Effector memory CD4-positive, alpha-beta T cell (primary cell): Measurements from ENCODE around the gene SH3BP1.
A peak's percentile ranks its signal among the peaks of the same experiment; 100 is the strongest.
"Not testable (repeated sequence)": the region's sequence is repeated elsewhere in the genome, so short reads cannot be mapped to it uniquely, and the experiment has no call there.

ENCODE experiments used
- DNase-seq, 3 donors: peaks; one replicate each; pipeline ENCODE4 v3.0.0-alpha.2; 2020
- H3K27ac ChIP-seq: 2 replicates; pipeline ENCODE4 v1.7.0; 2013; ENCODE audit warnings: mild to moderate bottlenecking, low read length, moderate library complexity; ENCODE audit not compliant: insufficient read depth, poor library complexity, severe bottlenecking
- H3K27me3 ChIP-seq: replicated peaks from 2 replicates; pipeline ENCODE4 v1.7.0; 2013; ENCODE audit warnings: mild to moderate bottlenecking, low read length; ENCODE audit not compliant: insufficient read depth, control insufficient read depth, poor library complexity, severe bottlenecking
- H3K36me3 ChIP-seq: 2 replicates; pipeline ENCODE4 v1.7.0; 2013; ENCODE audit warnings: mild to moderate bottlenecking, low read length, moderate library complexity; ENCODE audit not compliant: control insufficient read depth, insufficient read depth
- H3K4me1 ChIP-seq: 2 replicates; pipeline ENCODE4 v1.7.0; 2013; ENCODE audit warnings: low read length, mild to moderate bottlenecking; ENCODE audit not compliant: control insufficient read depth, insufficient read depth, poor library complexity, severe bottlenecking
- H3K4me3 ChIP-seq: 2 replicates; pipeline ENCODE4 v1.7.0; 2013; ENCODE audit warnings: low read length, low read depth, mild to moderate bottlenecking; ENCODE audit not compliant: insufficient read depth, poor library complexity, severe bottlenecking
- H3K9me3 ChIP-seq: 2 replicates; pipeline ENCODE4 v1.7.0; 2013; ENCODE audit warnings: mild to moderate bottlenecking, low read length, moderate library complexity; ENCODE audit not compliant: control insufficient read depth

Gene SH3BP1

DNA sequence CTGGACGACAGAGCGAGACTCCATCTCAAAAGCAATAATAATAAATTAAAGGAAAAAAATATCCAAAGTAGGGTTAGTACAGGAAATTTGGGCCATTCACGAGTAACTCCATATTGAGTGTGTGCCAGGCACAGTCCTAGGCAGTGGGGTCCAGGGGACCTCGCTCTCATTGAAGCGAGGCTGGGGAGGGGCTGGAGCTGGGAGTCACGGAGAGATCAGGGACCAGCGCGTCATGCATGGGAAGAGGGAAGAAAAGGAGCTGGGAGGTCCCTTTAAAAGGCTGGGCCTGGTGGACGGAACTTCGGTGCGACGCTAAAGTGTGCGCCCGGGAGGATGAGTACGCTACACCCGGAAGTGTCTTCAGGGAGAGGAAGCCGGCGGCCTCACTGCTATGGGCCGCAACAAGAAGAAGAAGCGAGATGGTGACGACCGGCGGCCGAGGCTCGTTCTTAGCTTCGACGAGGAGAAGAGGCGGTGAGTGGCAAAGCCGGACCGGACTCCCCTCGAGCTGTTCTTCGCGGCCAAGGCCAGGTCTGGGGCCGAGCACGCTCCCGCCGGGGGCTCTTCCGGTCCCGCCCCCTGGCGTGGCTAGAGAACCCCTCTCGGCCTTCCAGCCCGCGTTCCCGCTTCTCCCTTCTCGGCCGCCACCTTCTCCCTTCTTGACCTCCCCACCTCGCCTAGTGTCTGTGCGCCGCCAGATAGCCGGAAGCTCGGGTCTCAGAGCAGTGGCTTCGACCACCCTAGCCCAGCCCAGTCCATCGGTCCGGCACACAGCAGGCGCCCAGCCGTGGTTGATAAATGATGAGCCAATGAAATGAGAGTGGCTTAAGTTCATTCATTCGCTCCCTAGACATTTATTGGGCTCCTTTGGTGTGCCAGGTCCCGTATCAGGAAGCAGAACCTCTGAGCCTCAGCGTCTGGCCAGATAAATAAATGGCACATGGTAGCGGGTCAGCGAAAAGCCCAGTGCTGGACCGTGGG is 46.8 kb downstream of the SH3BP1 start, which contains the start of gene NOL12:
Gene NOL12 (plus strand): TSS at position 342 of the 981 bp plus-strand sequence. CDS start 50 bp downstream, at position 392.
- Histone ChIP-seq H3K4me1 (peaks cover 19% of the 10 kb centered on the region), H3K9me3 (no peaks in the 10 kb centered on the region), H3K36me3 (peaks cover 32% of the 10 kb centered on the region), H3K27me3 (no peaks in the 10 kb centered on the region), H3K4me3 (peak within 1 kb of the TSS; percentile 98), H3K27ac (peak within 1 kb of the TSS; percentile 88)
- DNase-seq: peak; percentile 40 to 60 (median 59)

DNA sequence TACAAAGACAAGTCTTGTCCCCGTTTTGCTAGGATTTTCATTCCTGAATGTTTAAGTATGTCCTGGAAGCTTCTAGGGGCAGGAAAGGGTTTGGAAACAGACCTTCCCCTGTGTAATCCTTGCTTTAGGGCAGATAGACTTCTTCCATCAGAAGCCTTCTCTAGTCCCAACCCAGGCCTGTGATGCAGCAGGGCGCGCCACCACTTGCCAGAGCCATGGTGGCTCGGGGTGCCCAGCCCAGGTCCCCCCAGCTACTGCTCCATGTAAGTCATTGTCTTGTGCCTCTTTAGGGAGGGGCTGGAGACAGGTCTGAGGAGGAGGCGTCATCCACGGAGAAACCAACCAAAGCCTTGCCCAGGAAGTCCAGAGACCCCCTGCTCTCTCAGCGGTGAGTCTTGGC is 50.9 kb downstream of the SH3BP1 start:
- Histone ChIP-seq H3K27ac (no peak overlapping the region), H3K9me3 (no peaks in the 10 kb centered on the region), H3K4me1 (peaks cover 17% of the 10 kb centered on the region), H3K36me3 (peaks cover 55% of the 10 kb centered on the region), H3K27me3 (no peaks in the 10 kb centered on the region), H3K4me3 (no peak overlapping the region)
- DNase-seq: no peak

DNA sequence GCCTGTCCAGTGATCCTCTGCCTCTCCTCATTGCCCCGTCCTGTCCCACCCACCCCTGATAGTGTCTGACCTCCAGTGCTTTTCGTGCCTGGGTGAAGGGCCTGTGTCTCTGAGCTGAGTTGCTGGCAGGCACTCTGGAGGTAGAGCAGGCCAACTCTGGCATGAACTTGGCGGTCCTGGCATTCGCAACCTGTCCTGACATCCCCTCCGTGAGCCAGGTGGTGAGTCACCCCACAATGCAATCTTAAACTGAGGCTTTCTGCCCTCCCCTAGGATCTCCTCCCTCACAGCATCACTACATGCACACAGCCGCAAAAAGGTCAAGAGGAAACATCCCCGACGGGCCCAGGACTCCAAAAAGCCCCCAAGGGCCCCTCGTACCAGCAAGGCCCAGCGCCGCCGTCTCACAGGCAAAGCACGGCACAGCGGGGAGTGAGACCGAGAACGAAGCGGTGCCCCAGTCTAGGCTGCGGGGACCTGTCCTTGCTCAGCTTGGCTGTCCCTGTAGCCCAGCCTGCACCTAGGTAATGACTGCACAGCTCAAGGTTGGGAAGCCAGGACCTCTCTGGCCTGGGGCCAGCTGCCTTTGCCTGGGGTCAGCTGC is 51.5 kb downstream of the SH3BP1 start:
- no peaks in the 10 kb centered on the region for H3K9me3 ChIP-seq
- peaks cover 15% of the 10 kb centered on the region for H3K4me1 ChIP-seq
- no peak overlapping the region for H3K27ac ChIP-seq
- peaks cover 55% of the 10 kb centered on the region for H3K36me3 ChIP-seq
- DNase-seq: no peak
- H3K27me3 ChIP-seq: no peaks in the 10 kb centered on the region
- H3K4me3 ChIP-seq: no peak overlapping the region

DNA sequence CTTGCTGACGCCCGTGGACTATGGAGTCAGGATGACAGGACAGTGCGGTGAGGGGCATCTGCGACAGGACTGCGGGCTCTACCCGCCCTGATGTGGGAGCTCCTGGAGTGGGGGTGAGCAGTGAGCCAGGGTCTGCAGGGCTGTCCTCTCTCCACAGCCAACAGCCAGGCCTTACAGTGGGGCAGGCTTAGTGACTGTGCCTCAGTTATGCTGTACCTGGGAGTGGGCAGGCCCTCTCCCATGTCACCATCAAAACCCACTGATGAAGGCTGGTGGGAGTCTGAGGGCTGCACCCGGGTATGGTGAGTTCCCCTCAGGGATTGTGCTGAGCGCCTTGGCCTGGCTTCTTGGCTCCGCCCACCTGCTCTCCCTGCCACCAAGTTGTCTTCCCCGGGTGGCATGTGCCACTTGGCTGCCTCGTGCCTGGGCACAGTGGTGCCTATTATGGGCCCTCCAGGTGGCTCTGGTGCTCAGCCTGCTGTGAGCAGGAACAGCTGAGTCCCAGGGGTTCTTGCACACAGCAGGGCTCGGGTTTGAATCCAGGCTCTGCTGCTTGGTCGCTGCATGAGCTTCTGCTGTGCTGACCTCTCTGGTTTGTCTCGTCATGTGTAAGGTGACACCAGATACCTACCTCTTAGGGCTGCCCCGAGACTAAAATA is 53.3 kb downstream of the SH3BP1 start:
- H3K4me1 ChIP-seq: peaks cover 6% of the 10 kb centered on the region
- H3K4me3 ChIP-seq: no peak overlapping the region
- no peaks in the 10 kb centered on the region for H3K9me3 ChIP-seq
- no peak for DNase-seq
- H3K27ac ChIP-seq: no peak overlapping the region
- H3K27me3 ChIP-seq: no peaks in the 10 kb centered on the region
- H3K36me3 ChIP-seq: peaks cover 55% of the 10 kb centered on the region

DNA sequence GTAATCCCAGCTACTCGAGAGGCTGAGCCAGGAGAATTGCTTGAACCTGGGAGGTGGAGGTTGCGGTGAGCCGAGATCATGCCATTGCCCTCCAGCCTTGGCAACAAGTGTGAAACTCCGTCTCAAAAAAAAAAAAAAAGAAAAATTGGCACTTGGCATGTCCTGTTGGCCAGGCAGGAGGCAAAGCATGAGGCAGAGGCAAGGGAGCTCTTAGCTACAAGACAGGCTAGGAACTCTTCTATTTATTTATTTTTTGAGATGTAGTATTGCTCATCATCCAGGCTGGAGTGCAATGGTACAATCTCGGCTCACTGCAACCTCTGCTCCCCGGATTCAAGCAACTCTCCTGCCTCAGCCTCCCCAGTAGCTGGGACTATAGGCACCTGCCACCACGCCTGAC is 54.7 kb downstream of the SH3BP1 start:
- DNase-seq, H3K27ac ChIP-seq, H3K4me1 ChIP-seq, H3K27me3 ChIP-seq, H3K9me3 ChIP-seq, H3K4me3 ChIP-seq: not testable (repeated sequence)
- peaks cover 42% of the 10 kb centered on the region for H3K36me3 ChIP-seq

DNA sequence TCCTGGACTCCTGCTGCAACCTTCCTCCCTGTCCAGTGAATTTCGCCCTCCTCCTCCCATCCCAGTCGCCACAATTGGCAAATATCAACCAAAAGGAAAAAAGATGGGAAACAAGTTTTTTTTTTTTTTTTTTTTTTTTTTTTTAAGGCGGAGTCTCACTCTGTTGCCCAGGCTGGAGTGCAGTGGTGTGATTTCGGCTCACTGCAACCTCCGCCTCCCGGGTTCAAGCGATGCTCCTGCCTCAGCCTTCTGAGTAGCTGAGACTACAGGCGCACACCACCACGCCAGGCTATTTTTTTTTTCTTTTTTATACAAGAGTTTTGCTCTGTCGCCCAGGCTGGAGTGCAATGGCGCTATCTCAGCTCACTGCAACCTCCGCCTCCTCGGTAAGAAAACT is 56.8 kb downstream of the SH3BP1 start:
- H3K27ac ChIP-seq, H3K9me3 ChIP-seq, H3K27me3 ChIP-seq, DNase-seq, H3K4me1 ChIP-seq, H3K4me3 ChIP-seq: not testable (repeated sequence)
- peaks cover 23% of the 10 kb centered on the region for H3K36me3 ChIP-seq

DNA sequence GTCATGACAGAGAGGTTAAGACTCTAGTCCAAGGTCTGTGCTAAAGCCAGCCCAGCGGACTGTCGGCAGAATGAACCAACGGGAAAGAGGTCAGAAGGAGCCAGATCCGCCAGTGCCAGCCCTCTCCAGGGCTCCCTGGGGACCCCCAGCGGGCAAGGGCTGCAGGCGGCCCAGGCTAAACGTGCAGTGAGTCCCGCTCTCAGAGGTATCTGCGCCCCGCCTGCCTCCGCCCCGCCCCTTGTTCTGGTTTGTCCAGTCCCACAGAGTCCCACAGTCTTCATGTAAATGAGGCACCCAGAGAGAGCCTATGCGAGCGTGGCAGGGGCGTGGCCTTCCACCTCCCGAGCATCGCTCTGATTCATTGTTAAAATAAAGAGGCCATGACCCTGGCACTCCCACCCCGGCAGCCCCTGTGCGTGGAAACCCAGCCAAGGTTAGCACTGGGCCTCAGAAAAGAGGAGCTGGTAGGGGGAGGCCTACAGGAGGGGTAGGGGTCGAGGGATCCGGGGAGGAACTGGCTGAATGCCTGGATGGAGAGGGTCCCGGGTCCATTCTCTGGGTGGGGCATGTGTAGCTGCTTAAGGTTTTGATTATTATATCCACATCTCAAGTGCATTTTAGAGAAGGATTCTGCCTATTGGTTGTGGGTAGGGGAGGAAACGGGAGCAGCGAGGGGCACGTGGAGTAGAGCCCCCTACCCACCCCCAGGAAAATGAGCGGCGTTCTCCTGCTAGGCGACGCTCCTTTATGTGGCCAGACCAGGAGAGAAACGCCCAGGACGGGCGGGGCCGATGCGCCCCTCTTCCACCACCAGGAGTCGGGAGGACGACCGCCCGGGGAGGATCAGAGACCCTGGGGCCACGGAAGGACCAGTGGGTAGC is 57.4 kb downstream of the SH3BP1 start, which contains the start of gene TRIOBP:
Gene TRIOBP (plus strand): TSS at position 392 of the 881 bp plus-strand sequence. CDS start 4,318 bp downstream, outside the sequence.
- H3K4me3 ChIP-seq: no peak within 1 kb of the TSS
- no peak within 1 kb of the TSS for H3K27ac ChIP-seq
- no peaks in the 10 kb centered on the region for H3K9me3 ChIP-seq
- no peaks in the 10 kb centered on the region for H3K27me3 ChIP-seq
- DNase-seq: peak; percentile 59 to 74 (median 63)
- H3K4me1 ChIP-seq: peaks cover 3% of the 10 kb centered on the region
- H3K36me3 ChIP-seq: peaks cover 17% of the 10 kb centered on the region

DNA sequence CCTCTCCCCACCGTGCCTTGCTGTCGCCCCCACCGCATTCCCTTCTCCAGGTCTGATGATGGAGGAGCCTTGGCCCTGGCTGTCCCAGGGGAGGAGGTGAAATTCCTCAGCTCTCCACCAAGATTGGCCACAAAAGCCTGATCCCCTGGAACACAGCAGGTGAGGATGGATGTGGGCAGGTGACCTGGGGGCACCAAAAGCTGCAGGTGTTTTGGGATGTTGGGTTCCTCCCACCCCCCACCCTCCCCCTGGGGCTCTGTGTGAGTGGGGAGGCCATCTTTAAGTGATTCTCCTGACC is 58.0 kb downstream of the SH3BP1 start:
- Histone ChIP-seq H3K9me3 (no peaks in the 10 kb centered on the region), H3K36me3 (peaks cover 11% of the 10 kb centered on the region), H3K27ac (no peak overlapping the region), H3K4me3 (no peak overlapping the region), H3K4me1 (peaks cover 3% of the 10 kb centered on the region), H3K27me3 (no peaks in the 10 kb centered on the region)
- DNase-seq: no peak

DNA sequence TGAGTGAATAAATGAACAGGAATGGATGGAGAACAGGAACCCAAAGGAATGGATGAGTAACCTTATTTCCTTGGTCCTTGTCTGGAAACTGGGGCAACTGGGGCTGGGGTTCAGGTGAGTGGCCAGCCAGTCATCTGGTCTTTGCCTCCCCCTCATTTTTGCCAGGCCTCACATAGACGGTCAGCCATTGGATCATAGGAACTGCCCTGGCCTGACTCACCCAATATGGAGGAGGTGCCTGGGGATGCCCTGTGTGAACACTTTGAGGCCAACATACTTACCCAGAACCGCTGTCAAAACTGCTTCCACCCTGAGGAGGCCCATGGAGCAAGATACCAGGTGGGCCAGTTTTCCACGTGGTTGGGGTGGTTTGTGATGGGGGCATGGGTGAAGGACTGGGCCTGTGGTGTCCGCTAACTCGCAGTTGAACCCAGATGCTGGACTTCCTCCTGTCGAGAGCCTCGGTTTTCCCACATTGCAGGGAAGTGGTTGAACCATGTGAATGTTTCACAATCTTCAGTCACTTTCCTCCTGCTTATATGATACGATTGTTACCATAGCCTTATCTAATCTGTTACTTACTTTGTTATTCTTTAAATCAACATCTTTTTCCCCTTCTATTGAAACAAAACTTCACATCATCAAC is 61.8 kb downstream of the SH3BP1 start:
- DNase-seq: no peak
- H3K4me3 ChIP-seq: no peak overlapping the region
- peaks cover 3% of the 10 kb centered on the region for H3K4me1 ChIP-seq
- no peaks in the 10 kb centered on the region for H3K9me3 ChIP-seq
- H3K27ac ChIP-seq: no peak overlapping the region
- H3K36me3 ChIP-seq: no peaks in the 10 kb centered on the region
- no peaks in the 10 kb centered on the region for H3K27me3 ChIP-seq
